Measurements from ENCODE around the gene RGS21. TPM values are rescaled to one million over a fixed set of nuclear protein-coding genes. Genes with fewer than 3 reads are reported as not detected.

Gene RGS21
- total and polyA plus RNA-seq, 2 of the 4 experiments (the other 2 are of a cell fraction) = not detected

GRCh38 chr1:192343344-192343743 is 26.6 kb downstream of the RGS21 start:
- Histone ChIP-seq H3K4ac (ENCODE audit: low read depth, low read length) (no peak overlapping the region), H2BK120ac (ENCODE audit: low read depth, low read length) (no peak overlapping the region), H3K4me3 (ENCODE audit: insufficient read depth, low read depth, low read length) (no peak overlapping the region), H3K23ac (ENCODE audit: low read depth, low read length) (no peak overlapping the region), H3K4me2 (ENCODE audit: low read depth, low read length) (no peak overlapping the region), H3K56ac (ENCODE audit: extremely low read depth, insufficient read depth, low read length) (no peak overlapping the region), H4K8ac (ENCODE audit: low read depth in 2 of 2, low read length in 2 of 2) (no peak overlapping the region), H2AK5ac (ENCODE audit: low read depth, low read length) (no peak overlapping the region), H4K91ac (ENCODE audit: insufficient read depth, low read depth, low read length) (no peak overlapping the region), H2AFZ (replicated peaks; ENCODE audit: low read length, poor library complexity) (peak overlapping the region; percentile 40), H2BK5ac (ENCODE audit: low read depth, low read length, poor library complexity, severe bottlenecking) (no peak overlapping the region), H3K9me1 (ENCODE audit: insufficient read depth, low read length) (no peaks in the 10 kb centered on the region), H3K14ac (replicated peaks; ENCODE audit: low read depth, low read length) (no peak overlapping the region), H3K4me1 (ENCODE audit: control insufficient read depth, insufficient read depth, low read length) (no peaks in the 10 kb centered on the region), H4K20me1 (ENCODE audit: insufficient read depth, low read length) (no peaks in the 10 kb centered on the region), H3K36me3 (ENCODE audit: control insufficient read depth, insufficient read depth, low read length) (no peaks in the 10 kb centered on the region), H3K9me3 (ENCODE audit: control insufficient read depth, insufficient read depth, low read length) (no peaks in the 10 kb centered on the region), H3K9ac (ENCODE audit: low read depth, low read length) (no peak overlapping the region), H3K18ac (ENCODE audit: low read depth, low read length) (no peak overlapping the region), H2AK9ac (replicated peaks; ENCODE audit: low read depth, low read length, poor library complexity) (no peak overlapping the region), H2BK20ac (ENCODE audit: low read depth, low read length) (no peak overlapping the region), H3K27me3 (ENCODE audit: control insufficient read depth, insufficient read depth, low read length) (no peaks in the 10 kb centered on the region), H3K79me1 (ENCODE audit: low read depth in 1 of 2, low read length in 2 of 2) (no peaks in the 10 kb centered on the region), H2BK15ac (ENCODE audit: low read depth, low read length) (no peak overlapping the region), H3K27ac (ENCODE audit: insufficient read depth, low read length) (no peak overlapping the region), H4K5ac (ENCODE audit: low read depth, low read length) (no peak overlapping the region)
- no peak for TF ChIP-seq ELK1 (IDR thresholded peaks at IDR 0.05; ENCODE audit: borderline replicate concordance, low read depth, low read length)
- no peak for TF ChIP-seq POLR2A (IDR thresholded peaks at IDR 0.05; ENCODE audit: low read depth, low read length)
- no peak for TF ChIP-seq MXI1 (IDR thresholded peaks at IDR 0.05; ENCODE audit: borderline replicate concordance, low read depth, low read length)
- TF ChIP-seq USF2 (IDR thresholded peaks at IDR 0.05; ENCODE audit: low read depth, low read length) = no peak
- TF ChIP-seq CEBPB (IDR thresholded peaks at IDR 0.05; ENCODE audit: low read depth, low read length) = no peak
- ChIA-PET CTCF (no interaction called here), POLR2A (ENCODE audit: unreplicated experiment) (no interaction called here)
- intact Hi-C loops (cut with micrococcal nuclease) (no loop called here), dilution Hi-C loops (cut with HindIII; ENCODE audit: low sequenced_read_pairs, unreplicated experiment) (no loop called here), in situ Hi-C loops (cut with MboI; ENCODE audit: low sequenced_read_pairs) (no loop called here)
- BruUV-seq (replicated peaks) = no TSS peak
- no CpG with 5 or more reads among the region's 3 CpGs for WGBS, 2 experiments (ENCODE audit: extremely low coverage in 2 of 2, insufficient read length in 1 of 2)
- DNase-seq (no peak), ATAC-seq (ENCODE audit: low read depth) (no peak)

All from IMR-90 (cell line).